ENCODE results near the gene SCIN. TPM values are rescaled to one million over a fixed set of nuclear protein-coding genes. Genes with fewer than 3 reads are reported as not detected.

Gene SCIN
- total RNA-seq (2021; fragmentation: NEBNext Ultra II Directional; extraction: Animal tissue kit (Norgen Biotek cat#: 25700)) (1.9 and 2.3 TPM in 2 replicates), polyA plus RNA-seq (2011; rRNA removed) (0.47 and 0.49 TPM in 2 replicates), polyA minus RNA-seq (2011; rRNA and poly(A)+ RNA removed) (1.6 and 2.1 TPM in 2 replicates)
- polyA plus RNA-seq (2011; cell fraction: cytosol; rRNA removed), result 1.1 TPM
- 0.87 TPM for polyA plus RNA-seq (2011; cell fraction: nucleus; rRNA removed)
- 0.91 to 1.5 TPM (median 1.3 TPM) in 4 replicates for polyA plus RNA-seq (2012, experiment 1 of 2)
- 0.14 TPM for polyA plus RNA-seq (2012, experiment 2 of 2)
- polyA plus RNA-seq (2013, experiment 1 of 2), result 0.97 TPM
- 0.68 TPM for polyA plus RNA-seq (2013, experiment 2 of 2)
- 1.8 TPM for polyA minus RNA-seq (2011; cell fraction: cytosol; rRNA and poly(A)+ RNA removed)
- 2.1 TPM for polyA minus RNA-seq (2011; cell fraction: nucleus; rRNA and poly(A)+ RNA removed)
- long read RNA-seq, experiment 1, full-length matches to known transcripts, result 1 of 1 reads
- long read RNA-seq, experiment 1, partial matches to known transcripts, result 0 of 1 reads
- long read RNA-seq, experiment 1, other reads (novel, unspliced or antisense), result 0 of 1 reads
- long read RNA-seq, experiment 2, full-length matches to known transcripts, result 2 of 3 reads
- long read RNA-seq, experiment 2, partial matches to known transcripts, result 0 of 3 reads
- long read RNA-seq, experiment 2, other reads (novel, unspliced or antisense), result 1 of 3 reads

- H4K5ac ChIP-seq (ENCODE audit: insufficient read length, low read depth, low read length), result no peak within 1 kb of the TSS
- H3K56ac ChIP-seq (replicated peaks; ENCODE audit: insufficient read length, low read depth, low read length), result no peak within 1 kb of the TSS
- no peak within 1 kb of the TSS for H3K14ac ChIP-seq (ENCODE audit: insufficient read length)
- H3K23ac ChIP-seq (ENCODE audit: insufficient read length), result no peak within 1 kb of the TSS
- H3K27me3 ChIP-seq (replicated peaks in 1 of 4; ENCODE audit: control insufficient read depth in 3 of 4, extremely low read depth in 1 of 4, insufficient read depth in 3 of 4, low read length in 3 of 4), result peaks cover 4 to 29% (median 23%) of the 10 kb centered on the region in 4 experiments
- H3K18ac ChIP-seq (ENCODE audit: extremely low read depth, low read length), result no peak within 1 kb of the TSS
- H3K4ac ChIP-seq (replicated peaks; ENCODE audit: insufficient read length, low read depth, low read length), result no peak within 1 kb of the TSS
- H3K4me1 ChIP-seq (replicated peaks in 1 of 4; ENCODE audit: control insufficient read depth in 3 of 4, insufficient read depth in 4 of 4, low read length in 3 of 4), result peaks cover 0 to 2% (median 1%) of the 10 kb centered on the region in 4 experiments; a peak in 2 of 7 replicates
- no peak for FAIRE-seq
- H3K27ac ChIP-seq (ENCODE audit: low read depth, low read length), result no peak within 1 kb of the TSS
- ChIA-PET POLR2A (ENCODE audit: partially characterized antibody) (interaction anchor here (0.6 to 2.0 kb wide), 5 partner anchors 13 to 371 kb away, joined by 3 to 7 read pairs (median 3); no protein-coding TSS in a partner anchor), CTCF (ENCODE audit: partially characterized antibody) (interaction anchor here (0.6 to 3.8 kb wide), 8 partner anchors 14 to 182 kb away, joined by 3 to 14 read pairs (median 5); no protein-coding TSS in a partner anchor)
- H4K91ac ChIP-seq (replicated peaks; ENCODE audit: insufficient read length, low read length), result no peak within 1 kb of the TSS
- no peak within 1 kb of the TSS for H2BK15ac ChIP-seq (ENCODE audit: low read length)
- H3K79me2 ChIP-seq (ENCODE audit: control insufficient read depth in 1 of 2, insufficient read depth in 2 of 2, low read length in 2 of 2), result no peaks in the 10 kb centered on the region
- no peak within 1 kb of the TSS for H2BK12ac ChIP-seq (ENCODE audit: low read depth, low read length)
- peak within 1 kb of the TSS in 2 of 4 experiments; percentile 3 to 25; a peak in 4 of 7 replicates for H3K9ac ChIP-seq (replicated peaks in 1 of 4; ENCODE audit: extremely low read depth in 1 of 4, low read depth in 3 of 4, low read length in 3 of 4)
- H3K23me2 ChIP-seq (ENCODE audit: low read depth, low read length), result peaks cover 9% of the 10 kb centered on the region
- no peaks in the 10 kb centered on the region for H4K20me1 ChIP-seq (replicated peaks in 1 of 2; ENCODE audit: control insufficient read depth in 1 of 2, insufficient read depth in 2 of 2, low read length in 2 of 2)
- peak in 1 of 2 experiments; percentile 75 for DNase-seq (ENCODE audit: low read depth in 1 of 2, low spot score in 2 of 2)
- H3K4me2 ChIP-seq (ENCODE audit: insufficient read depth in 1 of 2, low read depth in 2 of 2, low read length in 2 of 2), result peak within 1 kb of the TSS; percentile 93
- H4K8ac ChIP-seq (ENCODE audit: extremely low read depth, insufficient read depth, low read length), result peak within 1 kb of the TSS; percentile 68; the same call in 1 of the 2 replicates
- peak within 1 kb of the TSS; percentile 39 to 62 (median 56) for H3K4me3 ChIP-seq (ENCODE audit: extremely low read depth in 1 of 4, insufficient read depth in 2 of 4, low read depth in 3 of 4, low read length in 4 of 4)
- H3K9me3 ChIP-seq (ENCODE audit: insufficient read depth in 2 of 2, low read depth in 1 of 2, low read length in 1 of 2), result no peaks in the 10 kb centered on the region
- no peaks in the 10 kb centered on the region for H3K79me1 ChIP-seq (ENCODE audit: low read depth, low read length)
- 4% methylated on average over 74 of the region's 74 CpGs; no CpG with 5 or more reads in 1 of the 2 experiments for WGBS, 2 experiments (ENCODE audit: extremely low coverage in 1 of 2, insufficient coverage in 1 of 2, insufficient read length in 1 of 2, insufficient replicate concordance in 2 of 2, low coverage in 1 of 2, low lambda C conversion rate in 2 of 2, missing lambda C conversion rate in 1 of 2)
- H2BK20ac ChIP-seq (ENCODE audit: low read length), result no peak within 1 kb of the TSS
- no peak within 1 kb of the TSS for H2BK5ac ChIP-seq (ENCODE audit: low read depth, low read length)
- H2BK120ac ChIP-seq (replicated peaks; ENCODE audit: low read depth, low read length), result no peak within 1 kb of the TSS
- no peak within 1 kb of the TSS for H2AK5ac ChIP-seq (ENCODE audit: low read depth, low read length)
- H2AFZ ChIP-seq (ENCODE audit: low read length), result peak within 1 kb of the TSS; percentile 70
- no peaks in the 10 kb centered on the region for H3K36me3 ChIP-seq (ENCODE audit: control insufficient read depth in 2 of 4, insufficient read depth in 4 of 4, low read length in 3 of 4)
- TF ChIP-seq HDAC2 (IDR thresholded peaks at IDR 0.05; ENCODE audit: borderline replicate concordance in 1 of 2, low read depth in 2 of 2, low read length in 2 of 2) (peak; percentile 21 to 51; a peak in 1 of 4 replicates), MAFK (IDR thresholded peaks at IDR 0.05; ENCODE audit: low read depth, low read length) (no peak), RFX5 (IDR thresholded peaks at IDR 0.05; ENCODE audit: borderline replicate concordance, low read depth, low read length) (no peak), SIRT6 (IDR thresholded peaks at IDR 0.05; ENCODE audit: low read length) (no peak), CREB1 (IDR thresholded peaks at IDR 0.05) (no peak), GTF2F1 (IDR thresholded peaks at IDR 0.05; ENCODE audit: borderline replicate concordance, low read depth, low read length) (no peak), TEAD4 (IDR thresholded peaks at IDR 0.05; ENCODE audit: low read depth, low read length) (no peak)
- TF ChIP-seq, protein P1, sequence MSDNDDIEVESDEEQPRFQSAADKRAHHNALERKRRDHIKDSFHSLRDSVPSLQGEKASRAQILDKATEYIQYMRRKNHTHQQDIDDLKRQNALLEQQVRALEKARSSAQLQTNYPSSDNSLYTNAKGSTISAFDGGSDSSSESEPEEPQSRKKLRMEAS (IDR thresholded peaks at IDR 0.05), result peak; percentile 84
Measured at GRCh38 chr7:12570534-12571461, at the start of gene SCIN. TSS of gene SCIN (plus strand) at chr7:12570720. CDS start at chr7:12570787, 67 bp downstream.
